K562 (cell line): Measurements from ENCODE around the gene MAPRE2. TPM values are rescaled to one million over a fixed set of nuclear protein-coding genes. Genes with fewer than 3 reads are reported as not detected.

Experiments
- ATAC-seq: fragments of 200-7000 bp; cut with Tn5 transposase; 3 replicates; pipeline ENCODE4 v1.9.1; 2020; ENCODE audit warnings: moderate library complexity
- BruUV-seq: library from RNA; stranded (reverse); fragments of 400-500 nt; replicated peaks from 2 replicates; lab custom pipeline; 2021; lab: Mats Ljungman, UMichigan
- CTCF ChIA-PET: fragments of 300-600 bp; formaldehyde crosslinking; extraction: SDS; loops from one replicate; lab custom pipeline; 2021; ENCODE audit warnings: low intra/inter-chr PET ratio; lab: Yijun Ruan, JAX
- POLR2A ChIA-PET: fragments of 300-600, 350-650 bp; sonication (Branson Sonifier 250); formaldehyde crosslinking; extraction: SDS; loops from one replicate; lab custom pipeline; 2021; ENCODE audit warnings: antibody characterized with exemption, inconsistent platforms; lab: Yijun Ruan, JAX
- DNase-seq, 4 experiments: peaks; one replicate each; pipeline versions ENCODE4 v3.0.0 to v3.0.0-alpha.2; 2011 to 2018; ENCODE audit warnings: low spot score in 3 of 4, mixed read lengths in 3 of 4; ENCODE audit errors: extremely low read depth in 1 of 4
- FAIRE-seq: peaks from 2 replicates; lab custom pipeline; 2011; peaks lifted over from hg19 to GRCh38; lab: Jason Lieb, UNC
- H2AFZ ChIP-seq: 2 replicates; pipeline ENCODE4 v1.6.0; 2011; ENCODE audit warnings: low read depth, low read length, control low read depth, inconsistent platforms
- H3K27ac ChIP-seq: fragments of 200-600 bp; 3 replicates; pipeline ENCODE4 v1.8.0; 2011; ENCODE audit warnings: low read depth, mild to moderate bottlenecking, control low read depth, inconsistent platforms, low read length, moderate library complexity, mixed read lengths; ENCODE audit errors: extremely low read depth
- H3K27me3 ChIP-seq, 2 experiments: fragments of 300-600 bp in 1 of 2; 2 replicates in 1 of 2; 3 replicates in 1 of 2; pipeline versions ENCODE4 v1.6.0 to v1.8.0; 2011; ENCODE audit warnings: inconsistent platforms in 2 of 2, low read length in 2 of 2, mild to moderate bottlenecking in 1 of 2, mixed read lengths in 1 of 2, moderate library complexity in 1 of 2; ENCODE audit not compliant: control insufficient read depth in 2 of 2, insufficient read depth in 2 of 2
- H3K36me3 ChIP-seq: fragments of 300-600 bp; 3 replicates; pipeline ENCODE4 v1.8.0; 2011; ENCODE audit warnings: mild to moderate bottlenecking, low read length, inconsistent platforms; ENCODE audit not compliant: control insufficient read depth, insufficient read depth
- H3K4me1 ChIP-seq, 2 experiments: fragments of 200-600 bp in 1 of 2; replicated peaks in 1 of 2; 2 replicates in 1 of 2; 3 replicates in 1 of 2; pipeline versions ENCODE4 v1.5.1 to v1.8.0; 2011; ENCODE audit warnings: inconsistent platforms in 2 of 2, low read length in 2 of 2, mild to moderate bottlenecking in 1 of 2, mixed read lengths in 1 of 2, moderate library complexity in 1 of 2; ENCODE audit not compliant: control insufficient read depth in 2 of 2, insufficient read depth in 2 of 2
- H3K4me2 ChIP-seq: 2 replicates; pipeline ENCODE4 v1.6.1; 2011; ENCODE audit warnings: low read length, control low read depth, inconsistent platforms, mixed read lengths; ENCODE audit not compliant: insufficient read depth
- H3K4me3 ChIP-seq: fragments of 200-600 bp; sonication (generic), shearing (Covaris generic); 2 replicates; pipeline ENCODE4 v1.5.1; 2016; ENCODE audit warnings: control low read depth, inconsistent platforms
- H3K79me2 ChIP-seq: fragments of 200-600 bp; 3 replicates; pipeline ENCODE4 v1.8.0; 2011; ENCODE audit warnings: low read length, inconsistent platforms; ENCODE audit not compliant: control insufficient read depth, insufficient read depth
- H3K9ac ChIP-seq, 2 experiments: 2 replicates each; pipeline versions ENCODE4 v1.6.0 to v1.6.1; 2011; ENCODE audit warnings: low read depth in 2 of 2, low read length in 2 of 2, control low read depth in 1 of 2, inconsistent platforms in 1 of 2, mild to moderate bottlenecking in 1 of 2, mixed read lengths in 1 of 2; ENCODE audit not compliant: insufficient read depth in 1 of 2
- H3K9me1 ChIP-seq: one replicate; pipeline ENCODE4 v1.6.0; 2011; ENCODE audit warnings: inconsistent platforms, mild to moderate bottlenecking, low read length, moderate library complexity; ENCODE audit not compliant: control insufficient read depth, insufficient read depth
- H3K9me3 ChIP-seq: replicated peaks from 2 replicates; pipeline ENCODE4 v1.5.1; 2011; ENCODE audit warnings: low read depth, low read length, inconsistent platforms; ENCODE audit not compliant: control insufficient read depth, insufficient read depth
- H4K20me1 ChIP-seq: replicated peaks from 2 replicates; pipeline ENCODE4 v1.6.1; 2011; ENCODE audit warnings: low read length, inconsistent platforms, mixed read lengths; ENCODE audit not compliant: control insufficient read depth, insufficient read depth
- IRF2 ChIP-seq: sonication (generic); formaldehyde crosslinking; IDR thresholded peaks from 2 replicates; pipeline ENCODE4 v1.8.1; 2022; ENCODE audit warnings: mild to moderate bottlenecking, missing genetic modification reagents
- NCOA1 ChIP-seq: fragments of 450-650 bp; IDR thresholded peaks from 2 replicates; pipeline ENCODE4 v1.6.1; 2016; ENCODE audit warnings: low read depth
- PHF20 ChIP-seq: fragments of 450-650 bp; IDR thresholded peaks from 2 replicates; pipeline ENCODE4 v1.6.1; 2018; ENCODE audit not compliant: partially characterized antibody
- USF1 ChIP-seq: sonication (generic); formaldehyde crosslinking; IDR thresholded peaks from 2 replicates; pipeline ENCODE4 v1.9.0; 2022; ENCODE audit warnings: mild to moderate bottlenecking, missing genetic modification reagents
- ZNF584 ChIP-seq: fragments of 200-800 bp; sonication (Bioruptor generic); IDR thresholded peaks from 2 replicates; pipeline ENCODE4 v1.6.1; 2016; ENCODE audit warnings: low read depth, mild to moderate bottlenecking, missing genetic modification characterization, missing compliant biosample characterization
- in situ Hi-C: fragments of 300-500 bp; cut with MboI; formaldehyde crosslinking; loops from 4 replicates; pipeline ENCODE4 v1.15.0; 2018; ENCODE audit warnings: inconsistent platforms, mixed read lengths
- intact Hi-C: fragments of 100-400 bp; cut with micrococcal nuclease; formaldehyde crosslinking; loops from 2 replicates; pipeline ENCODE4 v1.14.2; 2022
- polyA plus RNA-seq, 8 experiments: library from polyadenylated mRNA; depleted of rRNA in 4 of 8; stranded (reverse) in 5 of 8; unstranded in 3 of 8; fragments of >200 nt; fragmentation: Nextera tagmentation in 2 of 8; fragmentation: Illumina TruSeq in 1 of 8; extraction: Ambion mirVana in 2 of 8; extraction: Trizol in 1 of 8; gene quantifications; 2 replicates each; pipeline versions ENCODE4 v1.2.1 to v1.2.3, GENCODE V29; 2011 to 2014; ENCODE audit warnings: inconsistent platforms in 1 of 8, missing spikeins in 1 of 8
- total RNA-seq, 7 experiments: library from RNA; depleted of rRNA in 6 of 7; stranded (reverse); fragments of >200 nt in 6 of 7; fragmentation: Illumina TruSeq in 2 of 7; extraction: Trizol in 2 of 7; gene quantifications; 2 replicates each; pipeline versions ENCODE4 v1.2.1 to v1.2.3, GENCODE V29; 2011 to 2021; ENCODE audit warnings: low replicate concordance in 1 of 7
- TF ChIP-seq, protein P1 (sequence below): sonication (generic); formaldehyde crosslinking; IDR thresholded peaks from 2 replicates; pipeline ENCODE4 v1.8.0; 2022; ENCODE audit warnings: mild to moderate bottlenecking, low read depth, missing genetic modification reagents

Gene MAPRE2
- total and polyA plus RNA-seq, 9 of the 15 experiments (the other 6 are each of a cell fraction or from before 2014, with no cell fraction given): 32.3 to 70.7 (median 40.7) TPM

- Histone ChIP-seq H3K9ac (no peak overlapping the region), H3K27ac (no peak overlapping the region), H3K4me3 (no peak overlapping the region), H2AFZ (no peak overlapping the region), H3K79me2 (no peaks in the 10 kb centered on the region), H4K20me1 (no peaks in the 10 kb centered on the region), H3K4me2 (no peak overlapping the region), H3K4me1 (peaks cover 9 to 28% of the 10 kb centered on the region in 2 experiments; a peak in 4 of 5 replicates), H3K9me1 (no peaks in the 10 kb centered on the region), H3K27me3 (no peaks in the 10 kb centered on the region), H3K9me3 (no peaks in the 10 kb centered on the region), H3K36me3 (peaks cover 54% of the 10 kb centered on the region)
- BruUV-seq: no TSS peak
- ChIA-PET CTCF (no interaction called here), POLR2A (interaction anchor here (0.6 to 1.4 kb wide), 2 partner anchors 14 to 102 kb away, joined by 3 read pairs; no protein-coding TSS in a partner anchor)
- intact Hi-C loops: no loop called here
- no peak for FAIRE-seq
- peak in 1 of 4 experiments; percentile 27 for DNase-seq
- in situ Hi-C loops: no loop called here
- TF ChIP-seq, protein P1, sequence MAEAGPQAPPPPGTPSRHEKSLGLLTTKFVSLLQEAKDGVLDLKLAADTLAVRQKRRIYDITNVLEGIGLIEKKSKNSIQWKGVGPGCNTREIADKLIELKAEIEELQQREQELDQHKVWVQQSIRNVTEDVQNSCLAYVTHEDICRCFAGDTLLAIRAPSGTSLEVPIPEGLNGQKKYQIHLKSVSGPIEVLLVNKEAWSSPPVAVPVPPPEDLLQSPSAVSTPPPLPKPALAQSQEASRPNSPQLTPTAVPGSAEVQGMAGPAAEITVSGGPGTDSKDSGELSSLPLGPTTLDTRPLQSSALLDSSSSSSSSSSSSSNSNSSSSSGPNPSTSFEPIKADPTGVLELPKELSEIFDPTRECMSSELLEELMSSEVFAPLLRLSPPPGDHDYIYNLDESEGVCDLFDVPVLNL (CRISPR knock-in tag): no peak
- TF ChIP-seq IRF2 (CRISPR knock-in tag) (no peak), NCOA1 (no peak), USF1 (CRISPR knock-in tag) (no peak), ZNF584 (no peak), PHF20 (no peak)
- ATAC-seq: no peak
These were observed 89.0 kb downstream of the MAPRE2 start for GRCh38 chr18:35130236-35130635.
